B cell (primary cell): Measurements from ENCODE around the gene OR13H1.

Experiments used
- CTCF ChIP-seq: fragments of 200-600 bp; IDR thresholded peaks from one replicate; pipeline ENCODE4 v1.8.0; 2022; ENCODE audit warnings: antibody characterized with exemption, mild to moderate bottlenecking
- EZH2 ChIP-seq: IDR thresholded peaks from 2 replicates; pipeline ENCODE4 v1.6.1; 2012; ENCODE audit warnings: borderline replicate concordance, low read depth, mild to moderate bottlenecking, moderate library complexity, low read length; ENCODE audit not compliant: insufficient read depth, poor library complexity, severe bottlenecking

- TF ChIP-seq CTCF: no peak
- no peak for TF ChIP-seq EZH2
Observed at GRCh38 chrX:131558562-131558961, 14.7 kb downstream of the OR13H1 start.
